PC-9 (cell line): ENCODE measurements around the gene MC5R. TPM values are rescaled to one million over a fixed set of nuclear protein-coding genes. Genes with fewer than 3 reads are reported as not detected.

ENCODE experiments used
- BruUV-seq: library from RNA; stranded (reverse); fragments of 400-500 nt; replicated peaks from 2 replicates; lab custom pipeline; 2021; lab: Mats Ljungman, UMichigan
- CTCF ChIA-PET: fragments of 300-600 bp; sonication (Branson Sonifier 250); formaldehyde crosslinking; loops from one replicate; lab custom pipeline; 2022; ENCODE audit warnings: antibody characterized with exemption; lab: Charles Lee
- POLR2A ChIA-PET: fragments of 300-600 bp; sonication (Branson Sonifier 250); formaldehyde crosslinking; loops from one replicate; lab custom pipeline; 2022; ENCODE audit warnings: antibody characterized with exemption; ENCODE audit not compliant: unreplicated experiment; lab: Charles Lee
- DNase-seq, 2 experiments: peaks; one replicate each; pipeline versions ENCODE4 v3.0.0 to v3.0.0-alpha.2; 2015 to 2022; ENCODE audit warnings: mixed read lengths in 1 of 2
- H2AFZ ChIP-seq: fragments of 200-600 bp; sonication (generic); 2 replicates; pipeline ENCODE4 v1.8.1; 2017; ENCODE audit warnings: antibody characterized with exemption
- H3F3A ChIP-seq: fragments of 200-600 bp; sonication (generic); 2 replicates; pipeline ENCODE4 v1.8.1; 2017; ENCODE audit warnings: antibody characterized with exemption, mild to moderate bottlenecking, low read depth; ENCODE audit not compliant: insufficient read depth
- H3K27ac ChIP-seq: fragments of 200-600 bp; sonication (generic); 2 replicates; pipeline ENCODE4 v1.6.1; 2016; ENCODE audit warnings: mixed run types
- H3K27me3 ChIP-seq: fragments of 200-600 bp; sonication (generic); 2 replicates; pipeline ENCODE4 v1.6.1; 2016; ENCODE audit warnings: low read depth, mixed run types; ENCODE audit not compliant: insufficient read depth
- H3K36me3 ChIP-seq: fragments of 200-600 bp; sonication (generic); 2 replicates; pipeline ENCODE4 v1.6.1; 2016; ENCODE audit warnings: low read depth, mixed run types
- H3K4me1 ChIP-seq: fragments of 200-600 bp; sonication (generic); replicated peaks from 2 replicates; pipeline ENCODE4 v1.6.1; 2016; ENCODE audit warnings: mixed run types; ENCODE audit not compliant: insufficient read depth
- H3K4me2 ChIP-seq: fragments of 200-600 bp; sonication (generic); 2 replicates; pipeline ENCODE4 v1.6.1; 2017; ENCODE audit warnings: mixed run types
- H3K4me3 ChIP-seq: fragments of 200-600 bp; sonication (generic); 2 replicates; pipeline ENCODE4 v1.6.1; 2016; ENCODE audit warnings: mixed run types
- H3K79me2 ChIP-seq: fragments of 200-600 bp; sonication (generic); 2 replicates; pipeline ENCODE4 v1.6.1; 2017; ENCODE audit warnings: low read depth, mixed run types
- H3K9me2 ChIP-seq: fragments of 200-600 bp; sonication (generic); 2 replicates; pipeline ENCODE4 v1.8.1; 2017; ENCODE audit warnings: mild to moderate bottlenecking; ENCODE audit not compliant: insufficient read depth
- H3K9me3 ChIP-seq: fragments of 200-600 bp; sonication (generic); 2 replicates; pipeline ENCODE4 v1.8.1; 2016; ENCODE audit warnings: low read depth; ENCODE audit not compliant: insufficient read depth
- H4K20me1 ChIP-seq: fragments of 200-600 bp; sonication (generic); 2 replicates; pipeline ENCODE4 v1.8.1; 2017; ENCODE audit not compliant: insufficient read depth
- CTCF ChIP-seq: fragments of 200-600 bp; sonication (generic); conservative IDR thresholded peaks from 2 replicates; pipeline ENCODE4 v1.6.1; 2017; ENCODE audit warnings: mixed run types, antibody characterized with exemption, mild to moderate bottlenecking, moderate library complexity
- EZH2 ChIP-seq: fragments of 200-600 bp; sonication (generic); IDR thresholded peaks from 2 replicates; pipeline ENCODE4 v1.8.0; 2017; ENCODE audit warnings: antibody characterized with exemption, low read depth
- intact Hi-C: fragments of 100-400 bp; cut with micrococcal nuclease; formaldehyde crosslinking; loops from one replicate; pipeline ENCODE4 v1.10.0; 2022; ENCODE audit not compliant: unreplicated experiment
- total RNA-seq: library from RNA; stranded (reverse); gene quantifications from 2 replicates; pipeline ENCODE4 v1.2.3, GENCODE V29; 2021

MC5R gene
- total RNA-seq, 1 experiment from 2014 or later = not detected

GRCh38 chr18:13868501-13869271 lies 44.7 kb downstream of the MC5R start:
- Histone ChIP-seq H3K4me3 (no peak overlapping the region), H3K9me3 (no peaks in the 10 kb centered on the region), H3K27me3 (peaks cover 88% of the 10 kb centered on the region), H3F3A (no peaks in the 10 kb centered on the region), H3K4me1 (no peaks in the 10 kb centered on the region), H3K4me2 (no peak overlapping the region), H3K27ac (no peak overlapping the region), H3K36me3 (no peaks in the 10 kb centered on the region), H4K20me1 (no peaks in the 10 kb centered on the region), H3K79me2 (no peaks in the 10 kb centered on the region), H2AFZ (no peak overlapping the region), H3K9me2 (no peaks in the 10 kb centered on the region)
- POLR2A ChIA-PET = no interaction called here
- no peak for TF ChIP-seq EZH2
- no peak for TF ChIP-seq CTCF
- no TSS peak for BruUV-seq
- DNase-seq = no peak
- intact Hi-C loops = no loop called here
- CTCF ChIA-PET = interaction anchor here (0.5 kb wide), 1 partner anchor 11 kb away, joined by 13 read pairs; no protein-coding TSS in a partner anchor

- CTCF ChIA-PET = no interaction called here
- TF ChIP-seq CTCF (no peak), EZH2 (no peak)
- Histone ChIP-seq H2AFZ (no peak overlapping the region), H4K20me1 (no peaks in the 10 kb centered on the region), H3F3A (no peaks in the 10 kb centered on the region), H3K36me3 (no peaks in the 10 kb centered on the region), H3K9me2 (no peaks in the 10 kb centered on the region), H3K4me3 (no peak overlapping the region), H3K27ac (no peak overlapping the region), H3K4me2 (no peak overlapping the region), H3K4me1 (no peaks in the 10 kb centered on the region), H3K27me3 (peaks cover 88% of the 10 kb centered on the region), H3K9me3 (no peaks in the 10 kb centered on the region), H3K79me2 (no peaks in the 10 kb centered on the region)
- intact Hi-C loops = no loop called here
- no TSS peak for BruUV-seq
- POLR2A ChIA-PET = no interaction called here
- no peak for DNase-seq
Observed at GRCh38 chr18:13871701-13872100, 47.8 kb downstream of the MC5R start.

GRCh38 chr18:13872373-13872772 lies 48.4 kb downstream of the MC5R start:
- no peaks in the 10 kb centered on the region for H3F3A ChIP-seq
- no peaks in the 10 kb centered on the region for H3K4me1 ChIP-seq
- no peaks in the 10 kb centered on the region for H3K36me3 ChIP-seq
- ChIA-PET POLR2A (no interaction called here), CTCF (no interaction called here)
- no peak overlapping the region for H3K27ac ChIP-seq
- intact Hi-C loops = no loop called here
- H4K20me1 ChIP-seq = no peaks in the 10 kb centered on the region
- no peak overlapping the region for H3K4me2 ChIP-seq
- TF ChIP-seq CTCF (no peak), EZH2 (no peak)
- no peaks in the 10 kb centered on the region for H3K79me2 ChIP-seq
- H3K27me3 ChIP-seq = peaks cover 89% of the 10 kb centered on the region
- H2AFZ ChIP-seq = no peak overlapping the region
- BruUV-seq = no TSS peak
- no peak for DNase-seq
- no peaks in the 10 kb centered on the region for H3K9me3 ChIP-seq
- H3K9me2 ChIP-seq = no peaks in the 10 kb centered on the region
- no peak overlapping the region for H3K4me3 ChIP-seq
